Common myeloid progenitor, CD34-positive (primary cell): ENCODE data around the gene SIGLEC5.
A peak's percentile ranks its signal among the peaks of the same experiment; 100 is the strongest.

Source experiments
- CTCF ChIA-PET: fragments of 350-600 bp; sonication (Branson Sonifier 250); formaldehyde crosslinking; loops from one replicate; lab custom pipeline; 2021; ENCODE audit warnings: antibody characterized with exemption; lab: Charles Lee
- POLR2A ChIA-PET: fragments of 350-600 bp; sonication (Branson Sonifier 250); formaldehyde crosslinking; loops from one replicate; lab custom pipeline; 2021; ENCODE audit warnings: antibody characterized with exemption; lab: Charles Lee
- DNase-seq, 3 donors: peaks; one replicate each; pipeline versions ENCODE4 v3.0.0 to v3.0.0-alpha.2; 2013
- H3K27ac ChIP-seq, 2 experiments: 1 replicate in 1 of 2; 2 replicates in 1 of 2; pipeline ENCODE4 v1.7.0; 2013; ENCODE audit warnings: inconsistent platforms in 2 of 2, low read length in 2 of 2, mild to moderate bottlenecking in 2 of 2, low read depth in 1 of 2, moderate library complexity in 1 of 2; ENCODE audit not compliant: severe bottlenecking in 2 of 2, insufficient read depth in 1 of 2, poor library complexity in 1 of 2
- H3K27me3 ChIP-seq, 5 experiments: replicated peaks in 2 of 5; 1 replicate in 3 of 5; 2 replicates in 2 of 5; pipeline versions ENCODE4 v1.6.1 to v1.7.0; 2013; ENCODE audit warnings: low read length in 4 of 5, mild to moderate bottlenecking in 2 of 5, moderate library complexity in 2 of 5, inconsistent platforms in 1 of 5; ENCODE audit not compliant: insufficient read depth in 5 of 5, control insufficient read depth in 4 of 5
- H3K36me3 ChIP-seq, 4 experiments: 1 replicate in 2 of 4; 2 replicates in 2 of 4; pipeline versions ENCODE4 v1.6.1 to v1.7.0; 2013; ENCODE audit warnings: low read length in 3 of 4, control low read depth in 1 of 4, mild to moderate bottlenecking in 1 of 4; ENCODE audit not compliant: control insufficient read depth in 4 of 4, insufficient read depth in 4 of 4
- H3K4me1 ChIP-seq, 4 experiments: 1 replicate in 3 of 4; 2 replicates in 1 of 4; pipeline versions ENCODE4 v1.6.1 to v1.7.1; 2013; ENCODE audit warnings: low read length in 3 of 4, mild to moderate bottlenecking in 3 of 4, control low read depth in 1 of 4, inconsistent platforms in 1 of 4, moderate library complexity in 1 of 4; ENCODE audit not compliant: control insufficient read depth in 4 of 4, insufficient read depth in 4 of 4; ENCODE audit errors: control extremely low read depth in 1 of 4
- H3K4me3 ChIP-seq, 7 experiments: 1 replicate in 4 of 7; 2 replicates in 3 of 7; pipeline versions ENCODE4 v1.5.1 to v1.7.0; 2013; ENCODE audit warnings: mild to moderate bottlenecking in 7 of 7, low read length in 6 of 7, moderate library complexity in 6 of 7, inconsistent platforms in 2 of 7, low read depth in 2 of 7, control low read depth in 1 of 7; ENCODE audit not compliant: insufficient read depth in 4 of 7, control insufficient read depth in 1 of 7; ENCODE audit errors: extremely low read depth in 1 of 7
- H3K9me3 ChIP-seq, 5 experiments: 1 replicate in 4 of 5; 2 replicates in 1 of 5; pipeline versions ENCODE4 v1.6.1 to v1.7.1; 2013; ENCODE audit warnings: low read length in 4 of 5, mild to moderate bottlenecking in 2 of 5, inconsistent platforms in 1 of 5, low read depth in 1 of 5, moderate library complexity in 1 of 5; ENCODE audit not compliant: control insufficient read depth in 4 of 5, insufficient read depth in 2 of 5; ENCODE audit errors: control extremely low read depth in 1 of 5
- WGBS: methylation state at CpG from one replicate; pipeline ENCODE4 v1.1.5; 2013; ENCODE audit not compliant: insufficient coverage; 5-methylcytosine and 5-hydroxymethylcytosine counted together

Gene SIGLEC5

GRCh38 chr19:51593969-51594773, 36.0 kb downstream of the SIGLEC5 start:
- ChIA-PET POLR2A (no interaction called here), CTCF (interaction anchor here (1.2 kb wide), 1 partner anchor 75 kb away, joined by 3 read pairs; no protein-coding TSS in a partner anchor)
- peak overlapping the region in 1 of 2 experiments; percentile 69 for H3K27ac ChIP-seq
- H3K36me3 ChIP-seq = no peaks in the 10 kb centered on the region
- H3K27me3 ChIP-seq = peaks cover 0 to 8% (median 1%) of the 10 kb centered on the region in 5 experiments
- under 1% methylated on average over 55 of the region's 61 CpGs for WGBS
- peaks cover 0 to 6% (median 0%) of the 10 kb centered on the region in 5 experiments for H3K9me3 ChIP-seq
- H3K4me3 ChIP-seq = peak overlapping the region; percentile 71 to 94 (median 74)
- peaks cover 0 to 21% (median 19%) of the 10 kb centered on the region in 4 experiments for H3K4me1 ChIP-seq
- DNase-seq = peak; percentile 97

GRCh38 chr19:51593138-51593890, 36.9 kb downstream of the SIGLEC5 start:
- Histone ChIP-seq H3K27me3 (peaks cover 0 to under 1% (median 0%) of the 10 kb centered on the region in 5 experiments), H3K36me3 (no peaks in the 10 kb centered on the region), H3K4me3 (peak overlapping the region; percentile 71 to 94 (median 74)), H3K27ac (no peak overlapping the region), H3K9me3 (peaks cover 0 to 4% (median under 1%) of the 10 kb centered on the region in 5 experiments), H3K4me1 (peaks cover 0 to 21% (median 19%) of the 10 kb centered on the region in 4 experiments)
- DNase-seq = no peak
- 38% methylated on average over 9 of the region's 10 CpGs for WGBS
- ChIA-PET POLR2A (no interaction called here), CTCF (no interaction called here)

DNA sequence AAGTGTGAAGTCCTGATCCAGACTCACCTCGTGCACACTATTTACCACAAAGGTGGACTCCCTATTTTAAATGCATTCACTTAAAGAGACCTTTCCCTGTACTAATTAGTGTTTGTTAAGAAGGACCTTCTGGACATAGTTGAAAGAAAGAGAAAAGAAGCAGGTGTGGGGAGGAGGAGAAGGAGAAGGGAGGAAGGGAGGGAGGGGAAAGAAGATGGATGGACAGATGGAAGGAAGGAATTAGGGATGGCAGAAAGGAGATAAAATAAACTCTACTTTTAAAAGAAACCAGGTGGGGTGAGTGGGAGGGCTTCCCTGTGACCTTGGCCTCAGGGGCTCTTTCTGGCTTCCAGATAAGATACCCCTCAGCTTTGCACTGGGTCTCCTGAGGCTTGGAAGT, 37.7 kb downstream of the SIGLEC5 start:
- DNase-seq = no peak
- Histone ChIP-seq H3K36me3 (peaks cover 0 to 8% (median 4%) of the 10 kb centered on the region in 4 experiments), H3K27ac (no peak overlapping the region), H3K27me3 (no peaks in the 10 kb centered on the region), H3K9me3 (peaks cover 0 to 11% (median 6%) of the 10 kb centered on the region in 5 experiments), H3K4me3 (no peak overlapping the region), H3K4me1 (peaks cover 0 to 21% (median 19%) of the 10 kb centered on the region in 4 experiments)
- no CpG with 5 or more reads among the region's 1 CpG for WGBS
- POLR2A ChIA-PET = no interaction called here
- CTCF ChIA-PET = interaction anchor here (1.9 kb wide), 1 partner anchor 12 kb away, joined by 4 read pairs; no protein-coding TSS in a partner anchor

DNA sequence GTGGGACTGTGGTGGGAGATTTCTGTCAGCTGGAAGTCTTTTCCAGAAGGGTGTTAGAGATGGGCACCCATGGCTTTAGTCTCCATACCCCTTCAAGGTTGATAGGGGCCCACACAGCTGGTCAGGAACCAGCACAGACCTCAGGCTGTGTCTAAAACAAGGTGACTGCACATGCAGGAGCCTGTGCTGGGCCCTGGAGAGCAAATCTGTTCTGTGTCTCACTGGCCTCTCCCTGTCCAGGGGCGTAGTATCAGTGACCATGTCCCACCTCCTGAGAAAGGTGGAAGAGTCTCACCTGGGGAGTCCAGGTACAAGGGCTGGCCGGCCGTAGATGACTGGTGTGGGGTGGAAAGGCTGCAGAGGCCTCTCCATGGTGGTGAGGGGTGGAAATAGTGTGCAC, 39.8 kb downstream of the SIGLEC5 start:
- 100% methylated on average over 3 of the region's 3 CpGs for WGBS
- POLR2A ChIA-PET = no interaction called here

DNA sequence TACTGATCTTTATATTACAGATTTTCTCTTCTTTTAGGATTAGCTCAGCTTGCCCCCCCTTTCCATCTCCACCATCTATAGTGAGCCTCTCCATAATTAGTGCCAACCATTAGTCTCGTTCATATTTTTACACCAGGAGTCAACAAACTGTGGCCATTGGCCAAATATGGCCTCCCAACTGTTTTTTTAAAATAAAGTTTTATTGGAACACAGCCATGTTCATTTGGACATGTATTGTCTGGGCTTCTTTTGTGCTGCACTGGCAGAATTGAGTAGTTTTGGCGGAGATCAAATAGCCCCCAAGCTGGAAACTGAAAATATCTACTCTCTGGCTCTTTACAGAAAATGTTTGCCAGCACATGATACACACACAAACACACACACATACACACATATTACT, 40.7 kb downstream of the SIGLEC5 start:
- no peaks in the 10 kb centered on the region for H3K27me3 ChIP-seq
- ChIA-PET POLR2A (no interaction called here), CTCF (no interaction called here)
- H3K4me3 ChIP-seq = no peak overlapping the region
- no CpG with 5 or more reads among the region's 2 CpGs for WGBS
- H3K9me3 ChIP-seq = peaks cover 13 to 32% (median 20%) of the 10 kb centered on the region in 5 experiments
- peaks cover 0 to 12% (median 11%) of the 10 kb centered on the region in 4 experiments for H3K4me1 ChIP-seq
- no peak overlapping the region for H3K27ac ChIP-seq
- H3K36me3 ChIP-seq = peaks cover 15 to 37% (median 29%) of the 10 kb centered on the region in 4 experiments
- no peak for DNase-seq

More for the DNA sequence above, 39.8 kb downstream of the SIGLEC5 start:
- no peak overlapping the region for H3K4me3 ChIP-seq
- CTCF ChIA-PET = no interaction called here
- H3K4me1 ChIP-seq = peaks cover 0 to 20% (median 19%) of the 10 kb centered on the region in 4 experiments
- DNase-seq = no peak
- H3K27ac ChIP-seq = no peak overlapping the region
- no peaks in the 10 kb centered on the region for H3K27me3 ChIP-seq
- H3K36me3 ChIP-seq = peaks cover 12 to 28% (median 24%) of the 10 kb centered on the region in 4 experiments
- H3K9me3 ChIP-seq = peaks cover 13 to 30% (median 20%) of the 10 kb centered on the region in 5 experiments

GRCh38 chr19:51587264-51588191, 42.7 kb downstream of the SIGLEC5 start:
- H3K9me3 ChIP-seq = peaks cover 13 to 37% (median 20%) of the 10 kb centered on the region in 5 experiments
- no peak for DNase-seq
- H3K27ac ChIP-seq = no peak overlapping the region
- H3K27me3 ChIP-seq = no peaks in the 10 kb centered on the region
- H3K36me3 ChIP-seq = peaks cover 21 to 56% (median 37%) of the 10 kb centered on the region in 4 experiments
- H3K4me1 ChIP-seq = no peaks in the 10 kb centered on the region
- ChIA-PET CTCF (no interaction called here), POLR2A (no interaction called here)
- 95% methylated on average over 4 of the region's 9 CpGs for WGBS
- H3K4me3 ChIP-seq = no peak overlapping the region
